ENCODE data around the gene DCAKD.

Gene DCAKD

DNA sequence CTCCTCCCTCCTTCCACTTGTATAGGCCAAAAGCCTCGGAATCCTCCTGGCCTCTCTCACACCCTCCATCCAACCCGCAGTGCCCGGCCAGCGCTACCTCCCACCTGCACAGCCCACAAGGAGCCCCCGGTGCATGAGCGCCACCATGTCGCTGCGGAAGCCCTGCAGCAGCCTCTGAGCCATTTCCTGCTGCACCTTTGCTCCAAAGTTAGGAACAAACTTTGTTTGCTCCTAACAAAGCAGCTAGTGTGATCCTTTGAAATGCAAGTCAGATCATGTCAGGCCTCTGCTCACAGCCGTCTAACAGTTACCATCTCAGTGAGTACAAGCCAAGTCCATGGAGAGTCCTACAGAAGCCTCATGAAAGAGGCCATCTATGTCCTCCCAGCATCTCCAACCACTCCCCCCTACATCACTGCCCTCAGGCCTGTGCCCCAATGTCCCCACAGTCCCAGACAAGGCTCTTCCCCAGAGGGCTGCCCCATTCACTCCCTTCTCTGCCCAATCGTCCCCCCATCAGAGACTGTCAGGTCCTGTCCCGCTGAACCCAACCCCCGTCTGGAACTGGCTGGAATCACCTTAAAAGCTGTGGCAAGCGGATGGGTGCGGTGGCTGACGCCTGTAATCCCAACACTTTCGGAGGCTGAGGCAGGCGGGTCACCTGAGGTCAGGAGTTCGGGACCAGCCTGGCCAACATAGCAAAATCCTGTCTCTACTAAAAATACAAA, 7.5 kb downstream of the DCAKD start:
- DNase-seq (ENCODE audit: low spot score), result no peak
- in situ Hi-C loops (cut with MboI; ENCODE audit: low pct_unique_long_range_greater_than_20kb, low sequenced_read_pairs, unreplicated experiment), result no loop called here
- TF ChIP-seq, protein P1, sequence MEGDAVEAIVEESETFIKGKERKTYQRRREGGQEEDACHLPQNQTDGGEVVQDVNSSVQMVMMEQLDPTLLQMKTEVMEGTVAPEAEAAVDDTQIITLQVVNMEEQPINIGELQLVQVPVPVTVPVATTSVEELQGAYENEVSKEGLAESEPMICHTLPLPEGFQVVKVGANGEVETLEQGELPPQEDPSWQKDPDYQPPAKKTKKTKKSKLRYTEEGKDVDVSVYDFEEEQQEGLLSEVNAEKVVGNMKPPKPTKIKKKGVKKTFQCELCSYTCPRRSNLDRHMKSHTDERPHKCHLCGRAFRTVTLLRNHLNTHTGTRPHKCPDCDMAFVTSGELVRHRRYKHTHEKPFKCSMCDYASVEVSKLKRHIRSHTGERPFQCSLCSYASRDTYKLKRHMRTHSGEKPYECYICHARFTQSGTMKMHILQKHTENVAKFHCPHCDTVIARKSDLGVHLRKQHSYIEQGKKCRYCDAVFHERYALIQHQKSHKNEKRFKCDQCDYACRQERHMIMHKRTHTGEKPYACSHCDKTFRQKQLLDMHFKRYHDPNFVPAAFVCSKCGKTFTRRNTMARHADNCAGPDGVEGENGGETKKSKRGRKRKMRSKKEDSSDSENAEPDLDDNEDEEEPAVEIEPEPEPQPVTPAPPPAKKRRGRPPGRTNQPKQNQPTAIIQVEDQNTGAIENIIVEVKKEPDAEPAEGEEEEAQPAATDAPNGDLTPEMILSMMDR (IDR thresholded peaks at IDR 0.05; ENCODE audit: extremely low read depth, insufficient read depth, missing control alignments), result no peak

DNA sequence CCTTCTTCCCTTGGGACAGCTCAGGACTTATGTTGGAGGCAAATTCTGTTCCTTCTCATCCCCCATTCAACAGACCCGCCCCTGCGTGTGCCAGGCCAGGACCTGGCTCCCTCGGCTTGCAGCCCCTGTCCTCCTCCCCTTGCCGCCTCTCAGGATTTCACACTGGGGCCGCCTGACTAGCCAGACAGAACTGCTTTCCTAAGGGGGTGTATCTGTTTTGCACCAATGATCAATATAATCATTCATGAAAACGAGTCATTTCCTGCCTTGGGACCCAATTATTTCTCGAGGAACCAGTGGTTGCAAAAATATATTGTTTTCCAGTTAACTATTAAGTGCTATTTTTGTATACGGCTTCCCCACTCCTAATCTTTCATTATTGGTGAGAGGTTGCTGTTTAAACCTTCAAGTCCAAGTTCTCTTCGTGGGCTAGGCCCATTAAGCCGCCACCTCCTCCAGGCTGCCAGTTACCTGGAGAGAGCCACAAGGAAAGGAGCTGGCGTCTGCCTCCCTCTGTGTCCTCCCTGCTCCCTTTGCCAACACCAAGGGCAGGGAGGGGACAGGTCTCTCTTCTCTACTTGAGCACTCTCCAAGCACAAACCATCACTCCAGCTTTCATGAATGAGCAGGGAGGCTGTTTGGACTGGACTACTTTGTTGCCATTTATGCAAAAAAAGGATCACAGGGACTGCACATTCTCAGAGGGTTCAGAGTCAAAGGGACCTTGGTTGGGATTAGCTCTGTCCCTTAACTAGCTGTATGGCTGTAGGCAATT, 8.9 kb downstream of the DCAKD start:
- no peak for DNase-seq (ENCODE audit: low spot score)
- TF ChIP-seq, protein P1 (IDR thresholded peaks at IDR 0.05; ENCODE audit: extremely low read depth, insufficient read depth, missing control alignments), result no peak
- in situ Hi-C loops (cut with MboI; ENCODE audit: low pct_unique_long_range_greater_than_20kb, low sequenced_read_pairs, unreplicated experiment), result no loop called here

DNA sequence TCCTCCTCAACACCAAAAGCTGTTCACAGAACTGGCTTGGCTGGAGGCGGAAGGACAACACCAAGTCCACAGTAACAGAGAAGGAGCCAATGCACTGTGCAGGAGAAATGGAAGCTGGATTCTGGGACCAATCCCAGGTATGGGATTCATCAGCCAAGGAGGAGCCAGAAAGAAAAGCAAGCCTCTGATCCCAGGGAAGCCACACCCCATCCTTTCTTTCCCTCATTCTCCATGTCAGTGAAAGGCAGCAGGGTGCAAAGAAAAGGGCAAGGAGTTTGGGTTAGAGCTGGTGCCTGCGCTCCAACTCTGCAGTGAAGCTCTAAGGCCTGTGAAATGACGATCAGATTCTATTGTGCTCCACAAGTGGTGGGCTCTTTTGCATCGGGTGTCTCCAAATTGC, 11.0 kb downstream of the DCAKD start:
- in situ Hi-C loops (cut with MboI; ENCODE audit: low pct_unique_long_range_greater_than_20kb, low sequenced_read_pairs, unreplicated experiment), result no loop called here
- TF ChIP-seq, protein P1 (IDR thresholded peaks at IDR 0.05; ENCODE audit: extremely low read depth, insufficient read depth, missing control alignments), result no peak
- DNase-seq (ENCODE audit: low spot score), result no peak

DNA sequence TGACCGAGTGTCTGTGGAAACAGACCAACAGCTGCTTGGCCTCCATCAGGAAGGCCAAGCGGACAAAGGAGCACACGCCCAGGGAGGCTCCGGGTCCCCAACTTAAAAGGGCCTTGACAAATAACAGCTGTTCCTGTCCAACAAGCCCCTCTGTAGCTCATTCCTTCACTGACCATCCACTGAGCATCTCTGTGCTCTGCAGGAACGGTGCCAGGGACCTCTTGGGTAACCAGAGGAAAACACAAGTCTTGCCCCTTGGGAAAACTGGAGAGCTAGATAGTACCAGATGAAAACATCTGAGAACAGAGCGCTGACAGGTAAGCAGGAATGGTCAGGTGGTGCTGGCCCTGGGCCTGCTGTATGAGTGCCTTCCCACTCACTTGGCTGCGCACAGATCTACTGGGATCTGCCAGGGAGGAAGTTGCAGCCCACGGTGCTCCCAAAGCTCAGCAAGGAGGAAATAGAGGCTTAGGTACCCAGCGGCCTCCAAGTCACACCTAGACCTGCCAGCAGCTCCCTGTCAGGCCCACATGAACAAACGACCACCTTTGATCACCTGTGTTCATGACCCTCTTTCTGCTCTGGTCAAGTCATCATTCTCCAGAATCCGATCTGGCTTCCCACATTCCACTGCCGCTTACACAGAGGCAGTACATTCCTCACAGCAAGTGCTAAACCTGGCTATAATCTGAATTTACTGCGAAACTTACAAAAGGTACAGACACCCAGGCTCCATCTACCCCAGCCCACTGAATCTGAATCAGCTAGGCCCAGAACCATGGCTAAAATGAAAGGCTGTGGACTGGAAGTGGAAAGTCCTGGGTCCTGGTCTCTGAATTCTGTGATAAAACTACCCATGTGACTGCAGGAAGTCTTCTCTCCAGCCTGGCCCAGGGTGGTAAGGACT, 12.5 kb downstream of the DCAKD start:
- TF ChIP-seq, protein P1 (IDR thresholded peaks at IDR 0.05; ENCODE audit: extremely low read depth, insufficient read depth, missing control alignments), result no peak
- no peak for DNase-seq (ENCODE audit: low spot score)
- in situ Hi-C loops (cut with MboI; ENCODE audit: low pct_unique_long_range_greater_than_20kb, low sequenced_read_pairs, unreplicated experiment), result no loop called here

DNA sequence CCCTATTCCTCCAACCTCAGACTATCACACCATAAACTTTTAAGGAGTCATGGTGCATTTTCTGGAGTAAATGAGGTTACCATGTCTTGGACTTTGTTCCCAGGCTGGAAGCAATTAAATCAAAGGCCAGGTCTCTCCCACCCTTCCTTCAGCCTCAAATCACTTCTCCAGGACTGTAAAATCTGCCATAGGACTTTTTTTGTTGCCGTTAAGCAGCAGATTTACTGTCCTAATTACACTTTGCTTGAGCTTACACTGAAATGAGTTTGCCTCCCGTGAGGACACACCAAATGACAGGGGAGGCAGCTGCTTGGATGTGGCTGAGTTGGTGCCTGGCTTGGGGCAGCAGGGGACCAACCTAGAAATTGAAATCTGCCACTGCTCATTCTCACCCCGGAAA, 14.7 kb downstream of the DCAKD start:
- DNase-seq (ENCODE audit: low spot score), result no peak
- in situ Hi-C loops (cut with MboI; ENCODE audit: low pct_unique_long_range_greater_than_20kb, low sequenced_read_pairs, unreplicated experiment), result no loop called here
- TF ChIP-seq, protein P1 (IDR thresholded peaks at IDR 0.05; ENCODE audit: extremely low read depth, insufficient read depth, missing control alignments), result no peak

DNA sequence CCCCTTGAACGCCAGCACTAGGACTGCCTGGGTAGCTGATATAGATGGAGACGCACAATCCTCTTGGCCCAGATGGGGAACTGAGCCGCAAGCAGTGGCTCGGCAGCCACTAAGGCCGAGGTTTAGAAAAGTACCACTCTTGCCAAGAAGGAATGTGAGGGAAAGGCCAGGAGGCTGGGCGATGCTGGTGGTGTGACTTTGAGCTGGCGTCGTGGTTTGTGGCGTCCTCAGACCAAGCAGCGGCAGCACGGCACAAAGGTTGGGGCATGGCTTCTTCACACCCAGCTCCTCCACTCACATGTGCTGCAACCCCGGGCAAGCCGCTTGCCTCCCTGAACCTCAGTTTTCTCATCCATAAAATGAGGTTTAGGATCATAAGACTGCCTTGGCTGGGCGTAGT, 15.6 kb downstream of the DCAKD start:
- in situ Hi-C loops (cut with MboI; ENCODE audit: low pct_unique_long_range_greater_than_20kb, low sequenced_read_pairs, unreplicated experiment), result no loop called here
- DNase-seq (ENCODE audit: low spot score), result no peak
- TF ChIP-seq, protein P1 (IDR thresholded peaks at IDR 0.05; ENCODE audit: extremely low read depth, insufficient read depth, missing control alignments), result no peak

Data from GM13977 (cell line).